Measurements from ENCODE around the gene TPRN. TPM values are rescaled to one million over a fixed set of nuclear protein-coding genes. Genes with fewer than 3 reads are reported as not detected.

TPRN gene
- total RNA-seq, 4 donors from 2014 or later, result 6.5 to 13.5 (median 9.9) TPM

DNA sequence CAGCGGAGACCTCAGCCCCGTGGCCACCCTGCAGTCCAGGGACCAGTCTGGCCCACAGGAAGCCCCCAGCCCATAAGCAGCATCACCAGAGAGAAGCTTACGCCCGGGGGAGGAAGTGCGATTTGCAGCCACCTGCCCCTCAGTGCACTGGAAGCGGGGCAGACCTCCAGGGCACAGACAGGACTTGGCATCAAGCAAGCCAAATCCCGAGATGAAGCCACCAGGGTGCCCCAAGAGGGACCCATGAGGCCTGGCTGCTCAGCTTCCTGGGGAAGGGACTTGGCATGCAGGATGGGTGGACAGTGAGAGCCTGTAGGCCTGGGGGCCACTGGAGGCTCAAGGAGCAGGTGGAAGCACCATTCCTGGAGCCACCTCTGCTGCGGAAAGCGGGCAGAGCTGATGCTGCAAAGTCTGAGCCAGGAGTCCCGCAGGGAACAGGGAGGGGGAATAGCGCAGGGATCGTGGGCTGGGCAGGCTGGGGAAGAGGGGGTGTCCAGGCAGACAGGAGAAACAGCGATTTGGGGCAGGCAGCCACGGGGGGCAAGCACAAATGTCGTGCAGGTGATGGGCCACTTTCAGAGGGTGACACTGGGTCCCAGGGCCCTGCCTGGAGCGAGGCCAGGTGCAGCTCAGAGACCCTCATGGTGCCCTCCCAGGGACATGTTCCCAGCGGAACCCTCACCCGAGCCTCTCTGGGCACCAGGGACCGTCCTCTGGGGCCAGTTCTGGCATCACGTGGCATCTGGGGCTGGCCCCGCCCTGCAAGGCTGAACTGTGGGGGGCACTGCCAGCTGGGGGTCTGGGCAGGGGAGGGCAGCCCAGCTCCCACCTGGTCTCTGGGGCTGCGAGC, 33.9 kb downstream of the TPRN start:
- Histone ChIP-seq H3K4me3 (replicated peaks in 1 of 3) (no peak overlapping the region), H3K27me3 (peaks cover 41% of the 10 kb centered on the region), H3K27ac (no peak overlapping the region), H3K9me3 (no peaks in the 10 kb centered on the region), H3K36me3 (no peaks in the 10 kb centered on the region), H3K4me1 (peaks cover 16 to 44% of the 10 kb centered on the region in 2 donors)
- WGBS, 2 donors, result 74 to 84% methylated on average over 13 to 21 of the region's 22 CpGs
- intact Hi-C loops (cut with DNase I), result no loop called here
- no peak for DNase-seq
- TF ChIP-seq POLR2A (IDR thresholded peaks at IDR 0.05), result no peak
- TF ChIP-seq, protein P1, sequence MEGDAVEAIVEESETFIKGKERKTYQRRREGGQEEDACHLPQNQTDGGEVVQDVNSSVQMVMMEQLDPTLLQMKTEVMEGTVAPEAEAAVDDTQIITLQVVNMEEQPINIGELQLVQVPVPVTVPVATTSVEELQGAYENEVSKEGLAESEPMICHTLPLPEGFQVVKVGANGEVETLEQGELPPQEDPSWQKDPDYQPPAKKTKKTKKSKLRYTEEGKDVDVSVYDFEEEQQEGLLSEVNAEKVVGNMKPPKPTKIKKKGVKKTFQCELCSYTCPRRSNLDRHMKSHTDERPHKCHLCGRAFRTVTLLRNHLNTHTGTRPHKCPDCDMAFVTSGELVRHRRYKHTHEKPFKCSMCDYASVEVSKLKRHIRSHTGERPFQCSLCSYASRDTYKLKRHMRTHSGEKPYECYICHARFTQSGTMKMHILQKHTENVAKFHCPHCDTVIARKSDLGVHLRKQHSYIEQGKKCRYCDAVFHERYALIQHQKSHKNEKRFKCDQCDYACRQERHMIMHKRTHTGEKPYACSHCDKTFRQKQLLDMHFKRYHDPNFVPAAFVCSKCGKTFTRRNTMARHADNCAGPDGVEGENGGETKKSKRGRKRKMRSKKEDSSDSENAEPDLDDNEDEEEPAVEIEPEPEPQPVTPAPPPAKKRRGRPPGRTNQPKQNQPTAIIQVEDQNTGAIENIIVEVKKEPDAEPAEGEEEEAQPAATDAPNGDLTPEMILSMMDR (IDR thresholded peaks at IDR 0.05), result no peak

DNA sequence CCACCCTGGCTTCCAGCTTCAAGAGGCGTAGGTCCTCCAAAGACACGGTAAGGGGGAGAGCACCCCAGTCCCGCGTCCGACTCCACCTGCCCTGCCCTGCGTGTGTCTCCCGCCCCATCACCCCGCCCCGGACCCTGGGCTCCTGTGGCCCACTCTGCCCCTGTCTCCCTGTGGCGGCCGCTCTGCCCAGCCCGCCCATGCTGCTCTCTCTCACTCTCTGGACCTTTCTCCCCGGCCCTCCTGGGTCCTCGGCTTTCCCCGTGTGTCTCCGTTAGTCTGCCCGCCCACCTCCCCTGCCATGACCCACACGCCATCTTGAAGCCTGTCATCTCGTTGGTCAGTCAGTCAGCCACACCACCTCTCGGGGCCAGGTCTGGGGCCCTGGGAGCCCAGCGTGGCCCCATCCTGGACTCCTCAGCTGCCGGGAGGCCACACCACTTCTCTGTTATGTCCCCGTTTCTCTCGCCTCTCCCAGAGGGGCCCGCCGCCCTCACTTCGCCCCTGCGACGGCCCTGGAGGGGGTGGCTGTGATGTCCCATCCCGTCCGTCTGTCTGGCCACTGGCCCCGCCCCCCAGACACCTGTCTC, 35.2 kb downstream of the TPRN start:
- no peaks in the 10 kb centered on the region for H3K9me3 ChIP-seq
- TF ChIP-seq POLR2A (IDR thresholded peaks at IDR 0.05), result no peak
- TF ChIP-seq, protein P1 (IDR thresholded peaks at IDR 0.05), result no peak
- peaks cover 16 to 46% of the 10 kb centered on the region in 2 donors for H3K4me1 ChIP-seq
- peaks cover 53% of the 10 kb centered on the region for H3K27me3 ChIP-seq
- WGBS, 2 donors, result 82 to 83% methylated on average over 29 to 32 of the region's 32 CpGs
- intact Hi-C loops (cut with DNase I), result no loop called here
- no peak overlapping the region for H3K4me3 ChIP-seq (replicated peaks in 1 of 3)
- no peak overlapping the region for H3K27ac ChIP-seq
- H3K36me3 ChIP-seq, result no peaks in the 10 kb centered on the region
- DNase-seq, result no peak

DNA sequence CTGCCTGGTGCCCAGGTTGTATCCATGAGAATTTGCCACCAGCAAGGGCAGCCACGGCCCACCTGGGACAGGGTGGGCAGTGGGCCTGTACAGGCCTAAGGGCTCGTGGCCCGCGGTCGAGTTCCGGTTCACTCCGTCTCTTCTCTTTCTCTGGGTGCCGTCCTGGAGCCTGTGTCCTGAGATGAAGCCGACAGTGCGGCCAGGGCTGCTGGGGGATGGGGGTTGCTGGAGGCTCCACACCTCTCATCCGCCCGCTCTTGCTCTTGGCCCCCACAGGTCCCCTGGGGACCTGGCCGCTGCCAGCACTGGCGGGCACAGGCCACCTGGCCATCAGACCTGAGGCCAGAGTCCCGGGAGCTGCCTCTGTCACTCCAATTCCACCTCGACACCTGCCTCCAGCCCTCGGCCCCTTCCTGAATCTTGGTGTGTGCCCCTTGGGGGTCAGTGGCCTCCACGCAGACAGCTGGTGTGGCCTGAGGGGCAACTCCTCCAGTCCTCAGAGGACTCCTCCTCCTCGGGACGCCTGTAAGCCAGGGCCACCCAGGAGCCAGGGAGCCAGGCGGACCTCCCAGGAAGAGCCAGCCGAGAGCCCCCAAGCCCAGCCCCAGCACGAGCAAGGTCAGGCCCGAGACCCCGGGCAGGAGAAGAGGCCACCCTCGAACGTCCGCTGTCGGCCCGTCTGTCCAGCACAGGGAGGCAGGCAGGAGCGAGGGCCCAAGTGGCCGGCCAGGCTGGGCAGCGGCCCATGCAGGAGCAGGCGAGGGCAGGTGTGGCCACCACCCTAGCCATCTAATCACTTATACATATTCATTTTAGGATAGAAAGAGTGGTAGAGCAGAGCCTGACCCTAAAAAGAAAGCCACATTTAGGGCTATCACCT, 35.9 kb downstream of the TPRN start:
- Histone ChIP-seq H3K9me3 (no peaks in the 10 kb centered on the region), H3K4me3 (replicated peaks in 1 of 3) (no peak overlapping the region), H3K4me1 (peaks cover 16 to 43% of the 10 kb centered on the region in 2 donors), H3K27ac (no peak overlapping the region), H3K27me3 (peaks cover 53% of the 10 kb centered on the region), H3K36me3 (no peaks in the 10 kb centered on the region)
- intact Hi-C loops (cut with DNase I), result no loop called here
- 58 to 65% methylated on average over 12 to 21 of the region's 34 CpGs for WGBS, 2 donors
- no peak for DNase-seq
- TF ChIP-seq, protein P1 (IDR thresholded peaks at IDR 0.05), result no peak
- TF ChIP-seq POLR2A (IDR thresholded peaks at IDR 0.05), result no peak

DNA sequence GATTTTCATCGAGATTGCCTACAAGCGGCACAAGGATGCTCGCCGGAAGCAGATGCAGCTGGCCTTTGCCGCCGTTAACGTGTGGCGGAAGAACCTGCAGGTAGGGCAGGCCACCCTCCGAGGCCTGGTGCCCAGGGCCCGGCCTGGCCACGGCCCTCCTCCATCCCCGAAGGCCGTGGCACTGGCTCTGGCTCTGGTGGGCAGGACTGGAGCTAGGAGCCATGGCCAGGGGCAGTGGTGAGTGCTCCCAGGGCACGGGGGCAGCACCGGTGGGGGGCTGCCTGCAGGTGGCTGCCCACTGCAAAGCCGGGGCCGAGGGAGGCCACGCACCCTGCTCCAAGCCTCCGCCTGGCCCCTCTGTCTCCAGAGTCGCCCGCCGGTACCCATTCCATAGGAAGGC, 36.7 kb downstream of the TPRN start:
- TF ChIP-seq, protein P1 (IDR thresholded peaks at IDR 0.05), result no peak
- no peak for TF ChIP-seq POLR2A (IDR thresholded peaks at IDR 0.05)
- no peak for DNase-seq
- peaks cover 53% of the 10 kb centered on the region for H3K27me3 ChIP-seq
- H3K9me3 ChIP-seq, result no peaks in the 10 kb centered on the region
- intact Hi-C loops (cut with DNase I), result no loop called here
- H3K4me1 ChIP-seq, result peaks cover 16 to 35% of the 10 kb centered on the region in 2 donors
- H3K4me3 ChIP-seq (replicated peaks in 1 of 3), result no peak overlapping the region
- 92 to 94% methylated on average over 3 to 13 of the region's 22 CpGs for WGBS, 2 donors
- no peaks in the 10 kb centered on the region for H3K36me3 ChIP-seq
- no peak overlapping the region for H3K27ac ChIP-seq
